Measurements from ENCODE around the gene PAIP2B. TPM values are rescaled to one million over a fixed set of nuclear protein-coding genes. Genes with fewer than 3 reads are reported as not detected.

Gene PAIP2B
- 10 to 100 TPM; 20.1 to 29.8 (median 23.1) TPM for total RNA-seq

GRCh38 chr2:71226965-71227560 is at the start of gene PAIP2B:
Gene PAIP2B (minus strand): TSS chr2:71227103. CDS start chr2:71202589, 24,514 bp downstream.
- WGBS, 2 donors, result 0 to 1% methylated on average over 30 of the region's 30 CpGs
- no peak for TF ChIP-seq POLR2A (IDR thresholded peaks at IDR 0.05)
- no peak for TF ChIP-seq CTCF (IDR thresholded peaks at IDR 0.05)
- DNase-seq (ENCODE audit: low spot score in 2 of 2), result peak; percentile 99 to 100
- intact Hi-C loops (cut with DNase I; ENCODE audit: low total_unique reads), result no loop called here
- peak within 1 kb of the TSS; percentile 47 for H3K4me3 ChIP-seq (ENCODE audit: low read depth, poor library complexity, severe bottlenecking)

- H3K4me3 ChIP-seq (ENCODE audit: low read depth, poor library complexity, severe bottlenecking), result no peak overlapping the region
- TF ChIP-seq POLR2A (IDR thresholded peaks at IDR 0.05) (no peak), CTCF (IDR thresholded peaks at IDR 0.05) (no peak)
- intact Hi-C loops (cut with DNase I; ENCODE audit: low total_unique reads), result no loop called here
- 29 to 36% methylated on average over 8 of the region's 8 CpGs for WGBS, 2 donors
- DNase-seq (ENCODE audit: low spot score in 2 of 2), result no peak
These were observed 49.0 kb upstream of the PAIP2B start for GRCh38 chr2:71275939-71276310.

GRCh38 chr2:71269511-71270090 is 42.7 kb upstream of the PAIP2B start:
- intact Hi-C loops (cut with DNase I; ENCODE audit: low total_unique reads), result no loop called here
- no peak overlapping the region for H3K4me3 ChIP-seq (ENCODE audit: low read depth, poor library complexity, severe bottlenecking)
- TF ChIP-seq POLR2A (IDR thresholded peaks at IDR 0.05) (no peak), CTCF (IDR thresholded peaks at IDR 0.05) (no peak)
- 83 to 86% methylated on average over 9 of the region's 9 CpGs for WGBS, 2 donors
- no peak for DNase-seq (ENCODE audit: low spot score in 2 of 2)

GRCh38 chr2:71263386-71263785 is 36.5 kb upstream of the PAIP2B start:
- TF ChIP-seq CTCF (IDR thresholded peaks at IDR 0.05) (no peak), POLR2A (IDR thresholded peaks at IDR 0.05) (no peak)

GRCh38 chr2:71261534-71261933 is 34.6 kb upstream of the PAIP2B start:
- H3K4me3 ChIP-seq (ENCODE audit: low read depth, poor library complexity, severe bottlenecking), result no peak overlapping the region
- no peak for DNase-seq (ENCODE audit: low spot score in 2 of 2)
- TF ChIP-seq POLR2A (IDR thresholded peaks at IDR 0.05), result no peak
- no peak for TF ChIP-seq CTCF (IDR thresholded peaks at IDR 0.05)
- intact Hi-C loops (cut with DNase I; ENCODE audit: low total_unique reads), result no loop called here

More at GRCh38 chr2:71263386-71263785, 36.5 kb upstream of the PAIP2B start:
- intact Hi-C loops (cut with DNase I; ENCODE audit: low total_unique reads), result no loop called here
- no peak for DNase-seq (ENCODE audit: low spot score in 2 of 2)
- WGBS, 2 donors, result 83 to 87% methylated on average over 6 of the region's 6 CpGs
- H3K4me3 ChIP-seq (ENCODE audit: low read depth, poor library complexity, severe bottlenecking), result no peak overlapping the region

- intact Hi-C loops (cut with DNase I; ENCODE audit: low total_unique reads), result no loop called here
- TF ChIP-seq POLR2A (IDR thresholded peaks at IDR 0.05), result no peak
- no peak for TF ChIP-seq CTCF (IDR thresholded peaks at IDR 0.05)
- no peak for DNase-seq (ENCODE audit: low spot score in 2 of 2)
- 76 to 80% methylated on average over 3 of the region's 3 CpGs for WGBS, 2 donors
- H3K4me3 ChIP-seq (ENCODE audit: low read depth, poor library complexity, severe bottlenecking), result no peak overlapping the region
These were observed 29.5 kb upstream of the PAIP2B start for GRCh38 chr2:71256421-71256820.
